Tibial nerve (tissue), 4 donors: ENCODE results near the gene LHFPL3.

Experiments used
- CTCF ChIP-seq, 5 experiments: fragments of 200-600 bp in 3 of 5; fragments of 450-650 bp in 2 of 5; sonication (generic) in 3 of 5; IDR thresholded peaks; one replicate each; pipeline ENCODE4 v1.5.1; 2016 to 2019; ENCODE audit warnings: antibody characterized with exemption in 5 of 5, mild to moderate bottlenecking in 3 of 5, moderate library complexity in 2 of 5
- EP300 ChIP-seq, 2 donors: sonication (generic); formaldehyde crosslinking; IDR thresholded peaks; one replicate each; pipeline ENCODE4 v1.6.1; 2017; ENCODE audit warnings: antibody characterized with exemption in 2 of 2, mild to moderate bottlenecking in 1 of 2
- POLR2A ChIP-seq, 2 donors: fragments of 450-650 bp; IDR thresholded peaks; one replicate each; pipeline ENCODE4 v1.6.1; 2017; ENCODE audit warnings: antibody characterized with exemption in 2 of 2, mild to moderate bottlenecking in 2 of 2, moderate library complexity in 2 of 2

- TF ChIP-seq CTCF (IDR thresholded peaks at IDR 0.05) (no peak), POLR2A (IDR thresholded peaks at IDR 0.05) (no peak), EP300 (IDR thresholded peaks at IDR 0.05) (no peak)
These were observed 154.1 kb downstream of the LHFPL3 start for GRCh38 chr7:104482362-104483037.
